HepG2 (cell line): ENCODE data around the gene TTBK2. TPM values are rescaled to one million over a fixed set of nuclear protein-coding genes. Genes with fewer than 3 reads are reported as not detected.

Experiments used
- ARNT2 ChIP-seq: sonication (generic); formaldehyde crosslinking; IDR thresholded peaks from 2 replicates; pipeline ENCODE4 v1.8.0; 2022; ENCODE audit warnings: mild to moderate bottlenecking, low read depth, missing genetic modification reagents, moderate library complexity
- ATF7-NPFF ChIP-seq: sonication (generic); formaldehyde crosslinking; IDR thresholded peaks from 2 replicates; pipeline ENCODE4 v1.8.1; 2023; ENCODE audit warnings: mild to moderate bottlenecking, low read depth, missing genetic modification reagents, moderate library complexity
- CCDC6 ChIP-seq: sonication (generic); formaldehyde crosslinking; IDR thresholded peaks from 2 replicates; pipeline ENCODE4 v1.8.1; 2022; ENCODE audit warnings: mild to moderate bottlenecking, missing genetic modification reagents, moderate library complexity
- EED ChIP-seq: sonication (generic); formaldehyde crosslinking; IDR thresholded peaks from 2 replicates; pipeline ENCODE4 v1.5.0; 2020; ENCODE audit warnings: mild to moderate bottlenecking, missing genetic modification reagents
- HNF4G ChIP-seq, 2 experiments: sonication (generic) in 1 of 2; formaldehyde crosslinking in 1 of 2; IDR thresholded peaks; 2 replicates each; pipeline versions ENCODE4 v1.4.0 to v1.6.1; 2011 to 2020; ENCODE audit warnings: borderline replicate concordance in 2 of 2, low read depth in 2 of 2, mild to moderate bottlenecking in 2 of 2, low read length in 1 of 2, missing genetic modification reagents in 1 of 2, moderate library complexity in 1 of 2
- IRX3 ChIP-seq: sonication (generic); formaldehyde crosslinking; IDR thresholded peaks from 2 replicates; pipeline ENCODE4 v1.8.1; 2023; ENCODE audit warnings: mild to moderate bottlenecking, low read depth, missing genetic modification reagents, borderline replicate concordance
- KDM2A ChIP-seq: sonication (generic); formaldehyde crosslinking; IDR thresholded peaks from 2 replicates; pipeline ENCODE4 v1.4.0; 2020; ENCODE audit warnings: low read depth, missing genetic modification reagents, borderline replicate concordance
- KDM5A ChIP-seq: fragments of 200-600 bp; sonication (generic); IDR thresholded peaks from 2 replicates; pipeline ENCODE4 v1.7.0; 2018; ENCODE audit warnings: antibody characterized with exemption, mild to moderate bottlenecking, low read length, borderline replicate concordance
- KDM5B ChIP-seq: sonication (generic); formaldehyde crosslinking; IDR thresholded peaks from 2 replicates; pipeline ENCODE4 v1.4.0; 2020; ENCODE audit warnings: missing genetic modification reagents, mild to moderate bottlenecking, borderline replicate concordance
- PHF21A ChIP-seq: sonication (generic); formaldehyde crosslinking; IDR thresholded peaks from 2 replicates; pipeline ENCODE4 v1.5.0; 2020; ENCODE audit warnings: mild to moderate bottlenecking, missing genetic modification reagents
- PRDM15 ChIP-seq: sonication (generic); formaldehyde crosslinking; IDR thresholded peaks from 2 replicates; pipeline ENCODE4 v1.4.0; 2020; ENCODE audit warnings: missing genetic modification reagents
- PTBP1 ChIP-seq: fragments of 200-400 bp; formaldehyde crosslinking; IDR thresholded peaks from 2 replicates; pipeline ENCODE4 v1.6.1; 2018; ENCODE audit warnings: low read length, low read depth; ENCODE audit not compliant: poor library complexity, severe bottlenecking
- RFX1 ChIP-seq: fragments of 450-650 bp; IDR thresholded peaks from 2 replicates; pipeline ENCODE4 v1.6.1; 2017
- XBP1 ChIP-seq: sonication (generic); formaldehyde crosslinking; IDR thresholded peaks from 2 replicates; pipeline ENCODE4 v1.5.0; 2020; ENCODE audit warnings: missing genetic modification reagents
- ZFP1 ChIP-seq: IDR thresholded peaks from 2 replicates; pipeline ENCODE4 v1.6.1; 2016
- ZNF235 ChIP-seq: sonication (generic); formaldehyde crosslinking; IDR thresholded peaks from 2 replicates; pipeline ENCODE4 v1.8.1; 2023; ENCODE audit warnings: mild to moderate bottlenecking, missing genetic modification reagents, borderline replicate concordance
- ZNF549 ChIP-seq: sonication (generic); formaldehyde crosslinking; IDR thresholded peaks from 2 replicates; pipeline ENCODE4 v1.5.0; 2020; ENCODE audit warnings: missing genetic modification reagents
- ZNF772 ChIP-seq: sonication (generic); formaldehyde crosslinking; IDR thresholded peaks from 2 replicates; pipeline ENCODE4 v1.5.0; 2020; ENCODE audit warnings: mild to moderate bottlenecking, missing genetic modification reagents
- polyA plus RNA-seq, 8 experiments: library from polyadenylated mRNA; depleted of rRNA in 3 of 8; stranded (reverse) in 7 of 8; unstranded in 1 of 8; fragments of >200 nt; fragmentation: Illumina TruSeq in 4 of 8; extraction: Trizol in 4 of 8; gene quantifications; 2 replicates each; pipeline versions ENCODE4 v1.2.1 to v1.2.3, GENCODE V29; 2011 to 2016; ENCODE audit warnings: low read depth in 4 of 8, missing spikeins in 1 of 8, mixed read lengths in 1 of 8; ENCODE audit not compliant: insufficient read depth in 1 of 8
- total RNA-seq, 5 experiments: library from RNA; depleted of rRNA; stranded (reverse); fragments of >200 nt; fragmentation: Illumina TruSeq; extraction: Trizol; gene quantifications; 2 replicates each; pipeline ENCODE4 v1.2.3, GENCODE V29; 2016; ENCODE audit warnings: low read depth in 1 of 5
- TF ChIP-seq, protein P1 (sequence below): sonication (generic); formaldehyde crosslinking; IDR thresholded peaks from 2 replicates; pipeline ENCODE4 v1.5.0; 2020; ENCODE audit warnings: mild to moderate bottlenecking, missing genetic modification reagents
- TF ChIP-seq, protein P2 (sequence below): IDR thresholded peaks from 2 replicates; pipeline ENCODE4 v1.6.1; 2016

Gene TTBK2
- total and polyA plus RNA-seq, 2 of the 13 experiments (the other 11 are each of a cell fraction or from before 2014, with no cell fraction given), result 5.1 to 7.4 TPM

DNA sequence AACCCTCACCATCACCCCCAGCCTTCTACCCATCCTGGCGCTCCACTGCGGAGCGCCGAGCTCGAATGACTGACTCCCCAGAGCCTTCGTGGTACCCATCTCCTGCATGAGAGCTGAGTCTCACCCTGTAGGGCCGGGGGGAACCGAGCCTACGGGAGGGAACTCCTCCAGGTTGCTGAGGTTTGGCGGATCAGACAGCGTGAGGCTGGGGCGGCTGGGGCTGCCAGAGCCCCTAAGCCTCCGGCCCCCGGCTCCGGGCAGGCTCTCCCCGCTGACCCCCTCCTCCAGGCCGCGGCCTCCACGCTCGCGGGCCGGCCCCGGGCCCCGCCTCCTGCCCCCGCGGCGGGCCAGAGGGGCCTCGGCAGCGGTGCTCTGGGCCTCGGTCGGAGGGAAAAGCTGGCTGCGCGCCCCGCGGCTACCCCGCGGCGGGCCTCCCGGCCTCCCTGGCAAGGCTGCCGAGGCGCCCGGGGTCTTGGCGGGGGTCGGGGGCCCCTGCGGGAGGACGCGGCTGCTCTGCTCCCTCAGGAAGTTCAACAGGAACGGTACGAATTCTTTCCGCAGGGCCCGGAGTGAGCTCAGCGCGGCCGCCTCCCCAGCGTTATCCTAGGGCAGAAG lies 184.3 kb downstream of the TTBK2 start (continued):
- TF ChIP-seq, protein P1, sequence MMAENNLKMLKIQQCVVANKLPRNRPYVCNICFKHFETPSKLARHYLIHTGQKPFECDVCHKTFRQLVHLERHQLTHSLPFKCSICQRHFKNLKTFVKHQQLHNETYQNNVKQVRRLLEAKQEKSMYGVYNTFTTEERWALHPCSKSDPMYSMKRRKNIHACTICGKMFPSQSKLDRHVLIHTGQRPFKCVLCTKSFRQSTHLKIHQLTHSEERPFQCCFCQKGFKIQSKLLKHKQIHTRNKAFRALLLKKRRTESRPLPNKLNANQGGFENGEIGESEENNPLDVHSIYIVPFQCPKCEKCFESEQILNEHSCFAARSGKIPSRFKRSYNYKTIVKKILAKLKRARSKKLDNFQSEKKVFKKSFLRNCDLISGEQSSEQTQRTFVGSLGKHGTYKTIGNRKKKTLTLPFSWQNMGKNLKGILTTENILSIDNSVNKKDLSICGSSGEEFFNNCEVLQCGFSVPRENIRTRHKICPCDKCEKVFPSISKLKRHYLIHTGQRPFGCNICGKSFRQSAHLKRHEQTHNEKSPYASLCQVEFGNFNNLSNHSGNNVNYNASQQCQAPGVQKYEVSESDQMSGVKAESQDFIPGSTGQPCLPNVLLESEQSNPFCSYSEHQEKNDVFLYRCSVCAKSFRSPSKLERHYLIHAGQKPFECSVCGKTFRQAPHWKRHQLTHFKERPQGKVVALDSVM, result peak; percentile 52; the same call in 1 of the 2 replicates
- TF ChIP-seq KDM2A (CRISPR knock-in tag) (peak; percentile 19; the same call in 1 of the 2 replicates), ZFP1 (CRISPR knock-in tag) (no peak), ATF7-NPFF (CRISPR knock-in tag) (0 out of 2 replicates have a peak, but pooled peaks have one; percentile 1), EED (no peak), PHF21A (CRISPR knock-in tag) (no peak), ZNF549 (no peak), XBP1 (CRISPR knock-in tag) (no peak), KDM5B (CRISPR knock-in tag) (no peak), PTBP1 (no peak), HNF4G (IDR thresholded peaks at IDR 0.05; ENCODE audit: borderline replicate concordance, low read depth, low read length) (no peak), HNF4G (CRISPR knock-in tag; IDR thresholded peaks at IDR 0.05; ENCODE audit: borderline replicate concordance, low read depth) (no peak), CCDC6 (CRISPR knock-in tag) (0 out of 2 replicates have a peak, but pooled peaks have one; percentile 21), RFX1 (no peak), ARNT2 (CRISPR knock-in tag) (no peak), PRDM15 (0 out of 2 replicates have a peak, but pooled peaks have one; percentile 34), KDM5A (peak; percentile 56; the same call in 1 of the 2 replicates), ZNF235 (CRISPR knock-in tag) (no peak), ZNF772 (no peak), IRX3 (0 out of 2 replicates have a peak, but pooled peaks have one; percentile 20)
- TF ChIP-seq, protein P2, sequence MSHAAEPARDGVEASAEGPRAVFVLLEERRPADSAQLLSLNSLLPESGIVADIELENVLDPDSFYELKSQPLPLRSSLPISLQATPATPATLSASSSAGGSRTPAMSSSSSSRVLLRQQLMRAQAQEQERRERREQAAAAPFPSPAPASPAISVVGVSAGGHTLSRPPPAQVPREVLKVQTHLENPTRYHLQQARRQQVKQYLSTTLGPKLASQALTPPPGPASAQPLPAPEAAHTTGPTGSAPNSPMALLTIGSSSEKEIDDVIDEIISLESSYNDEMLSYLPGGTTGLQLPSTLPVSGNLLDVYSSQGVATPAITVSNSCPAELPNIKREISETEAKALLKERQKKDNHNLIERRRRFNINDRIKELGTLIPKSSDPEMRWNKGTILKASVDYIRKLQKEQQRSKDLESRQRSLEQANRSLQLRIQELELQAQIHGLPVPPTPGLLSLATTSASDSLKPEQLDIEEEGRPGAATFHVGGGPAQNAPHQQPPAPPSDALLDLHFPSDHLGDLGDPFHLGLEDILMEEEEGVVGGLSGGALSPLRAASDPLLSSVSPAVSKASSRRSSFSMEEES (CRISPR knock-in tag), result no peak
